ENCODE measurements around the gene RHOT2. TPM values are rescaled to one million over a fixed set of nuclear protein-coding genes. Genes with fewer than 3 reads are reported as not detected.

RHOT2 gene
- total and polyA plus RNA-seq, 3 donors from 2014 or later: 77.7 to 176 (median 157) TPM

- H3K4me1 ChIP-seq: peaks cover 18% of the 10 kb centered on the region
- peak overlapping the region; percentile 72 to 89 for H3K27ac ChIP-seq
- H3K27me3 ChIP-seq: no peaks in the 10 kb centered on the region
- TF ChIP-seq POLR2A (IDR thresholded peaks at IDR 0.05): no peak
- TF ChIP-seq CTCF (IDR thresholded peaks at IDR 0.05): no peak
- WGBS, 2 donors: 76% methylated on average over 13 of the region's 13 CpGs; no CpG with 5 or more reads in 1 of the 2 donors
- no peaks in the 10 kb centered on the region for H3K9me3 ChIP-seq
- peak overlapping the region in 1 of 2 donors; percentile 72 for H3K4me3 ChIP-seq
- H3K36me3 ChIP-seq (ENCODE audit: low read depth, missing control alignments): no peaks in the 10 kb centered on the region
- DNase-seq: no peak
- intact Hi-C loops (cut with DNase I; ENCODE audit: low total_unique reads): no loop called here
These were observed 24.9 kb upstream of the RHOT2 start for GRCh38 chr16:643050-643368.

- Histone ChIP-seq H3K36me3 (ENCODE audit: low read depth, missing control alignments) (no peaks in the 10 kb centered on the region), H3K4me3 (no peak overlapping the region), H3K4me1 (peaks cover 20% of the 10 kb centered on the region), H3K27ac (no peak overlapping the region), H3K27me3 (no peaks in the 10 kb centered on the region), H3K9me3 (no peaks in the 10 kb centered on the region)
- no peak for DNase-seq
- intact Hi-C loops (cut with DNase I; ENCODE audit: low total_unique reads): no loop called here
- 87 to 89% methylated on average over 12 of the region's 12 CpGs for WGBS, 2 donors
- no peak for TF ChIP-seq POLR2A (IDR thresholded peaks at IDR 0.05)
- no peak for TF ChIP-seq CTCF (IDR thresholded peaks at IDR 0.05)
These were observed 23.4 kb upstream of the RHOT2 start for GRCh38 chr16:644556-644955.

GRCh38 chr16:645852-646678 lies 21.9 kb upstream of the RHOT2 start:
- Histone ChIP-seq H3K36me3 (ENCODE audit: low read depth, missing control alignments) (no peaks in the 10 kb centered on the region), H3K4me3 (no peak overlapping the region), H3K27ac (no peak overlapping the region), H3K4me1 (peaks cover 28% of the 10 kb centered on the region), H3K9me3 (no peaks in the 10 kb centered on the region), H3K27me3 (no peaks in the 10 kb centered on the region)
- TF ChIP-seq CTCF (IDR thresholded peaks at IDR 0.05) (no peak), POLR2A (IDR thresholded peaks at IDR 0.05) (no peak)
- WGBS, 2 donors: 75 to 79% methylated on average over 14 to 32 of the region's 32 CpGs
- intact Hi-C loops (cut with DNase I; ENCODE audit: low total_unique reads): no loop called here
- DNase-seq: no peak

GRCh38 chr16:646679-647172 lies 21.2 kb upstream of the RHOT2 start:
- Histone ChIP-seq H3K36me3 (ENCODE audit: low read depth, missing control alignments) (no peaks in the 10 kb centered on the region), H3K27ac (no peak overlapping the region), H3K4me3 (no peak overlapping the region), H3K9me3 (no peaks in the 10 kb centered on the region), H3K4me1 (peaks cover 28% of the 10 kb centered on the region), H3K27me3 (no peaks in the 10 kb centered on the region)
- no peak for DNase-seq
- intact Hi-C loops (cut with DNase I; ENCODE audit: low total_unique reads): no loop called here
- no peak for TF ChIP-seq CTCF (IDR thresholded peaks at IDR 0.05)
- no peak for TF ChIP-seq POLR2A (IDR thresholded peaks at IDR 0.05)
- WGBS, 2 donors: 82 to 88% methylated on average over 19 to 21 of the region's 22 CpGs

All from testis (tissue), 3 donors.